Left cardiac atrium (tissue), 4 donors: ENCODE measurements around the gene RIC8B. TPM values are rescaled to one million over a fixed set of nuclear protein-coding genes. Genes with fewer than 3 reads are reported as not detected.

Source experiments
- ATAC-seq, 2 donors: fragments of 200-7000 bp; cut with Tn5 transposase; one replicate each; pipeline ENCODE4 v1.9.1; 2020; ENCODE audit warnings: mild to moderate bottlenecking in 2 of 2, moderate library complexity in 2 of 2
- DNase-seq: peaks from one replicate; pipeline ENCODE4 v3.0.0-alpha.2; 2020
- intact Hi-C, 2 donors: fragments of 100-400 bp; cut with DNase I; formaldehyde crosslinking; loops; one replicate each; pipeline versions ENCODE4 v1.14.1 to v1.15.1; 2022 to 2023
- total RNA-seq, 2 donors: library from RNA; stranded (reverse); fragmentation: NEBNext Ultra II Directional; extraction: Animal tissue kit (Norgen Biotek cat#: 25700); gene quantifications; one replicate each; pipeline ENCODE4 v1.2.1, GENCODE V29; 2021
- donor health status: DM: no; HTN: yes; CAD: no.
- donor health status: DM: no; HTN: yes; CAD: no; lungs with severe emphysema.
- donor health status: DM: yes; HTN: yes; CAD: no.
- donor health status: Dilated cardiomyopathy.

Gene RIC8B
- total RNA-seq, 2 donors from 2014 or later, result 16.0 to 21.5 TPM

DNA sequence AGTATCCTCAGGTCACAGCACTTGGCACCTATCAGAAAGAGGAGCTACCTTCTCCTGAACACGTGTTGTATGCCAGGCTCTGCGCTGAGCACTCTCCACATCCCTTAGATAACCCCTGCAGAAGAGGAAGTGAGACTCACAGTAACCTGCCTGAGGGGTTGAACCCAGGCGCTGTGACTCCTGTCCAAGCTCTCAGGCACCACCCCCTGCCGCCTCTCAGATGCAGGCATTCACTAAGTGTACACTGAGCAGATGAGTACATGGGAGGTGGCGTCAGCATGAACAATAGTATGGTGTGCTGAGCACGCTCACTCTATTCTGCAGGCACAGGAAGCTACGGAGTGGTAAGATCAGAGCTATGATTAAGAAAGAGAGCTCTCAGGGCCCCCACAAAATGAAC, 21.0 kb upstream of the RIC8B start:
- no peak for DNase-seq
- no peak for ATAC-seq
- intact Hi-C loops, result no loop called here

DNA sequence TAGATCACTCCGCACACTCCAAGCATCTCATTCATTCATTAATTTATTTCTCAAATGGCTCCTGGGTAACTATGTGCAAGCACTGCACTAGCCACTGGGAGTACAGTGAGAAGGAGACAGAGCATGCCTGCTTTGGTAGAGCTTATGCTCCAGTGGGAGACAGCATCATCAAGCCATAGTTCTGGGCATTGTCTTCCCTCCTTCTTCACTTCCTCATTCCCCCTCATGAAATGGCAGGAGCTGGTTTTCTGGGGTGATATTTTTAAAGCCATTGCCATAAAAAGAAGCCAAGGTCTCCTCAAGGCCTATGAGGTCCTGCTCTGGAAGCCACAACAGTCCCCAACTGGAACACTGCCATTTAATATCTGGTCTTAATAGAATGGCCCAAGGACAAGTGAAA, 20.2 kb upstream of the RIC8B start:
- intact Hi-C loops, result no loop called here
- ATAC-seq, result no peak
- DNase-seq, result no peak

DNA sequence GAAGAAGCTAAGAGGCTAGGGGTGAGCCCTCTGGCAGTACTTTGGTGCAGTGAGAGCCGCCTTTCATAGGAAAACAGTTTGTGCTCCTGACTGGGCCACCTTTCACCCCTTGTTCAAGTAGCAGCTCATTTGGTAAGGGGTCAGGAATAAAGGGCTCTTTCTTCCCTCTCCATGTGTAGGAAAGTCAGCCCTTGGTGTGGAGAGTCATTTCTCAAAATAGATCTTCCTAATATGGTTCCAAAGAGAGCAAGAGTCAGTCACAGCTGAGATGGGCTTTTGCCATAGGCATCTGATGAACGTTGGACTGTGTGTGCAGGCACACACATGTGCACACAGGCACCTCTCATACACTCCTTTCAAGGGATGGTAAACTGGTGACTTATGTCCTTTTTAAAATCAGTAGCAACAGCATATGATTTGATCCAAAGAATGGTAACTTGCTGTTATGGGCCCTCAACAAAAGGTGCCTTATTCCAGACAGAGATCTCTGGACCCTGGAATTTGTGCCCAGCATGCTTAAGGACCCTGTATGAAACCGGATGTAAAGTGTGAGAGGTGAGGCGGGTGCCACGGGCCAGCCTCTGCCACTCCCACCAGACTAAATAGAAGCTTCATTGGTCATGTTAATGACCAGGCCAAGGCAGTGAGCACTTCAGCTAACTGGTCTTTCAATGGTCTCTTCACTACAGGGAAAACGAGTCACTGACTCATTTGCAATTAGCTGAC, 16.7 kb upstream of the RIC8B start:
- DNase-seq (no peak), ATAC-seq (peak; percentile 60 to 62)
- intact Hi-C loops, result no loop called here

DNA sequence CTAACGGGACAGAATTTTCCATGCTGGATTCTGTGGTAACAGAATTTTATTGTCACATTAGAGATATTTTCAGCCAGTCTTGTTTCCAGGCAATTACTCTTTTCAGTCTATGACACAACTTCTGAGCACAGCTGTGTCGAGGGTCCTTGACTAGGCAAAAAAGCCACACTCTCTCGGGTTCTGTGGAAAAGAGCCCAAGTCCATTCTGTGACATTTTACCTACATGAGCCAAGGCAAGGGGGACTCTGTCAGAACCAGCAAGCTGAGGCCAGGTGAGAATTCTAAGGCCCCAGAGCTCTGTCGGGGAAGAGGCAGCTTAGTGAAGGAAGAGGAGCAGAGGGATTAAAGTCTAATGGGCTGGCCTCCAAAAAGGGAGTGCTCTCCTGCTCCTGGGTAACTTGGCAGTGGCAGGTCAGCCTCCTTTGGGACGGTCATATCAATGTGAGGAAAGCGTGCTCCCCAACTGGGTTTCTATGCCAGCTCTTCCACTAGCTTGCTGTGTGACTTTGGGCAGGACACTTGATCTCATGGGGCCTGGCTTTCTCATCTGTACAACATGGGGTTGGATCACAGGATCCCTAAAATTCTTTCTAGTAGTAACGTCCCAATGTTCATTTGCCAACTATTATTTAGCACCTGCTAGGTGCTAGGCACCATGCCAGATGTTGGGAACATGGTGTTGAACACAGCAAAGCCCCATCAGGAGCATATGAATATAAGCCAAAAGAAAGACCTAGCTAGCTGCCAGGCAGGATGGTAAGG, 16.0 kb upstream of the RIC8B start:
- intact Hi-C loops, result no loop called here
- peak; percentile 15 to 54 for ATAC-seq

DNA sequence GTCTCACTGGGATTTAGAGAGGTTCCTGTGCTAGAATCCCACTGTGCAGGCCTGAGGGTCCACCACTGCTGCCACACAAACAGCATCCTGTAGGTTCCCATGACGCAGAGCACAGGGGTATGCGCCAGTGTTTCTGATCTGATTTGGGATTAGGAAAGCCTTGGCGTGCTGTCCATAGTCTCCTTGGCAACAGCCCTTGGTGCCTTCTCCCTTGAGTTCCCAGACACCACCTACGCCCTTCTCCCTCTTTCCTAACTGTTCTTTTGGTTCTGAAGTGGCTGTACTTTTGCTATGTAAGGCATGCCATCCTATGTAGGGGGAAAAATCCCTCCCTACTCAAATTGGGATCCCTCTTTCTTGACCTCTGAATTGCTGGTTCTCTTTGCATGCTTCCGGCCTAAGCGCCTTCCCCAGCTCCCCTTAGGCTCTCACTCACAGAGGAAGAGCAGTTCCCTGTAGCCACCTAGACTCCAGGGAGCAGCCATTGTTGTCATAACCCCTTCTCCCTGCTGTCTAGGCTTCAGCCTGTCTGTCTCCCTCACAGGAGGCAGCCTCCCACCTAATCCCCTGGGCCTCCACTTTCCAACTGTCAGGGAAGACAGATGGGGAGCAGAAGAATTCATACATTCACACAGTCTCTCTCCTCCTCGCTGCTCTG, 14.8 kb upstream of the RIC8B start:
- intact Hi-C loops, result no loop called here
- ATAC-seq (peak; percentile 48 to 70), DNase-seq (no peak)

More for the DNA sequence above, 16.0 kb upstream of the RIC8B start:
- no peak for DNase-seq

DNA sequence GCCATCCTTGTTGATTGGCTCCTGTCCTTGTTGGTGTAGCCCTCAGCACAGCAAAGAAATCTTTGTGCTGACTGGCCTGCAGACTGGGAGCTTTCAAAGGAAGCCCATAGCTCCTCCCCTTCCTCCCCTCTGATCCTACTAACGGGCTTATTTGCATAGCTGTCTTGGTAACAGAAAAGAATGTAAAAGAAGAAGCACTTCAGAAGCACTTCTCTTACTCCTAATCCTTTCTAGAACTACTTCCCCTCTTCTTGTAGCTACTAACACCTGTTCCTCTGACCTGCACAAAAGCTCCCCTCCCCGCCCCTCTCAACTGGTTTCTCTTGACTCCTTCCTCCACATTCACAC, 14.3 kb upstream of the RIC8B start:
- DNase-seq, result no peak
- peak; percentile 48 to 54 for ATAC-seq
- intact Hi-C loops, result no loop called here

DNA sequence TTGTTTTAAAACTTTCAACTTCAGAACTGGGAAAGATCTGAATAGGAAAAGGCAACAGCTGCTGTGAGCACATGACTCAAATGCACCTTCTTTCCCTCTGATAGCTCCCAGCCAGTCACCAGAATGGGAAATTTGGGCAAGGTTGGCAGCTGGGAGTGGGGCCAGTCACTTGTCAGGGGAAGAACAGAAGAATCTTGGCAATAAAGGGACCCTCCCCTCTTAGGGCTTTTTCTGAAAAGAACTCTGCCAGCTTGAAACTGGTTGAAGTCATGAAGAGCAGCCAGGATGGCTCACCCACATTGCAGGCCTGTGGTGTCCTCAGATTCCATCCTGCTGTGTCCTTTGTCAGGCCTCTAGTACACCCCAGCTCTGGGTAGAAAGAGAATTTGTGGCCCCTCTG, 10.3 kb upstream of the RIC8B start:
- no peak for DNase-seq
- no peak for ATAC-seq
- intact Hi-C loops, result no loop called here

DNA sequence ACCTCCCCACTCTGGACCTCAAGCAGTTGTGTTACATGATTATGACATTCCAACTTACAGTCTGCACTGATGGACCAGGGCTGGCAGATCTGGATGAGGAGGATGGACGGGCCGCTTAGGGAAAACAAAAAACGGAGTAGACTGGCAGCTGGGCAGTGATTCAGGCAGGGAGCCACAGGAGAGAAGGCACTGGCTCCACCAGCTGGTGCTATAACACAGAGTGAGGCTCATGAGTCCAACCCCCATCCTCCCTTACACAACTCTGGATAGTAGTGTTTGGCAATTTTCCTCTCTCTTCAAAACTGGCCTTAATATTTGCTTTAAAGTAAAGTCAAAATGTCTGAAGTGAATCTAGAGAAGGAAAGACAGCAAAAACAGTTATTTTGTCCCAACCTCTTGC, 9.7 kb upstream of the RIC8B start:
- intact Hi-C loops, result no loop called here
- DNase-seq (no peak), ATAC-seq (peak; percentile 65 to 73)

DNA sequence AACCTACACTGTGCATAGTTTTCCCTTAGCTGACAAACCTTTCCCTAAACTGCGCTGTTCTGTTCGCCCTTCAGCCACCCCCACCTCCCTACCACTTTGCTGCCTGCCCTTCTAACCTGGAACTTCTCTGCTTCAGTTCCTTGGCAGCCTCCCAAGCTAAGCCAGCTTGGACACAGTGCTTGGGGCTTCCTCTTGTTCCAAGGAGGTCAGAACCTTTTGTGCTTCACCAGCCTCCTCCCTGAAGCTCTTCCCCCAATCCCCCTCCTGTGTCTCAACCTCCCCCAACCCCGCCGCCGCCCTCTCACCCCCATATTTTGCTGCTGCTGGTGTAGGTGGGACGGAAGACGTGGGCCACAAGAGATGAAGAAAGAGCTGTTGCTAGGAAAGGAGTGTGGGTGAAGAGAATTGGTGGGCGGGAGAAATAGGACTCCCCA, 8.1 kb upstream of the RIC8B start:
- DNase-seq (peak; percentile 75), ATAC-seq (peak; percentile 56 to 71)
- intact Hi-C loops, result no loop called here

DNA sequence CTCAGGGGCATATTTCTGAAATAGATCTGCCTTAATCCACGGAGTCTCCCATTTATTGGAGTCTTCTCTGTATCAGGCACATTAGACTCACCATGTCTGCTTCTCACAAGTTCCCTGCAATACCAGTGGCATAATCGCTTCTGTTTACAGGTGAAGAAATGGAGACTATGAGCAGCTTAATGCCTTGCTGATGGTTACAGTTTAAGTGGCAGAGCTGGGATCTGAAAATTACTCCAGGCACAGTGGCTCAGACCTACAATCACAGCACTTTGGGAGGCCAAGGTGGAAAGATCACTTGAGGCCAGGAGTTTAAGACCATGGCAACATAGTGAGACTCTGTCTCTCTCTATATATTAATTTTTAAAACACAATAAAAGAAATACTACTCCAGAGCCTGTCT, 7.3 kb upstream of the RIC8B start:
- ATAC-seq, result no peak
- no peak for DNase-seq
- intact Hi-C loops, result no loop called here

DNA sequence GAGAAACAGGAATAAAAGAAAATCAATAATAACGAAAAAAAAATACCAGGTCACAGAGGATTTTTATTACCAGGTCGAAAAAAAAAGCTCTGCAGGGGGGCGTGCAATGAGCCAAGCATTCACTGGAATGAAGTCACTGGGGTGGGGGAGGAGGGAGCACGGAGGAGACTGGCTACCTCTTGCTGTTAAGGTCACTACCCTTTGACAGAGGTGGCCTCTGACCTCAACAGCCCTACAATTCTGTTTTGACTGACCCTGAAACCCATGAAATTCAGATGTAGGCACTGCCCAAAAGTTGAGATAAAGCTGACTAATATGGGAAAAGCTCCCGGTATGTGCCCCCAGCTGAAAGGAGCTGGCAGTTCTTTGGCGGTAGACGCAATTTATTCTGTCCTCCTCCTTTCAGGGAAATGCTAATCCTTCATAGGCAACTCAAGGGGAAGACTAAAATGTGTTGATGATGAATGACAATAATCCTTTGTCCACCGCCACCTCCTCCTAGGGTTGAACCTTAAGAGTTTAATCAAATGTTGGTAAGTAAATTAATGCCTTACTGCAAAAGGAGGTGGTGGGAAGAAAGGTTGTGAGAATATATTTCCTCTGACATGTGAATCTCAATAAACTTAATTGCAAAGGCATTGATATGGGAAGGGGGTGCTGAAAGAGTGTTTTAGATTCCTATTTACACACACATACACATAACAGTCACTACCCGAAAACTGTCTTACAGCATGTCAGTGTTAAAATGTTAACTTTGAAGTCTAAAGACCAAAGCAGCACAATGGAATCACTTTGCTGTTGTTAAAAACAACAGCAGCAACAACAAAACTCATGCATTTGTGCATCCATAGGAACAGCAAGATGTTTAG, 6.3 kb upstream of the RIC8B start:
- intact Hi-C loops, result no loop called here
- ATAC-seq, result peak in 1 of 2 donors; percentile 58
- DNase-seq, result no peak

DNA sequence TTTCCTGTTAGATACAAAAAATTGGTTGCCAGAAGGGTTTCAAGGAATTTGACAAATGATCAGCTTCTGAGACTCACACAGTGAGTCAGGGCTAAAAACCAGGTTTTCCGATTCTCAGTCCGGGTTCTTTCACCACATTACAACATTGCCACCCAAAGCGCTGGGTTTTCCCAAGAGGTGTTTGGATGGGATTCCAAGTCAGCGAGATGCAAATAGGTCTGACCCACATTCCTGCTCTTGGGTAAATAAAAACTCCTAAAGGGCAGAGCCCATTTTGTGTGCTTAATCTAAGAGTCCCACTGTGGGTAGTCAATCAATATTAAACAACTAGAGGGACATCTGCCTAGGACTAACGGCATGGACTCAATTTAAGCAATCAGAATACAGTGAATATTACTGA, 5.4 kb upstream of the RIC8B start:
- DNase-seq (no peak), ATAC-seq (peak in 1 of 2 donors; percentile 44)
- intact Hi-C loops, result no loop called here

DNA sequence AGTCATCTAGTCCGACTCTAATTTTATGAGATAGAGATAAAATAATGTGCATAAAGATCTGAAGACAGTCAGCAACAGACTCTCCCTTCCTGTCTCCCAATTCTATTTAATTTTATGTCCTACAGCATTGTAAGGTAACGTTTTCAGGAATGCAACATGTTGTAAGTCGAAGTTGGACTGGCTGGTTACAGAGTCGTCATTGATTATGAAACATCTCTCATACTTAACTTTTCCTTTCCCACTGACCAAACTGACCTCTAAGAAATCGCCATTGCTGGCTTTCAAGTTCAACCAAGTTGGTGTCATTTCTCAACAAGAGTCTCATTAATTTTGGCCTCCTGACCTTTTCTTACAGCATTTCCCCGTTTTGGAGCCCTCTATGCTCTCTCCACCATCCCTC, 4.9 kb upstream of the RIC8B start:
- DNase-seq (no peak), ATAC-seq (no peak)
- intact Hi-C loops, result no loop called here

DNA sequence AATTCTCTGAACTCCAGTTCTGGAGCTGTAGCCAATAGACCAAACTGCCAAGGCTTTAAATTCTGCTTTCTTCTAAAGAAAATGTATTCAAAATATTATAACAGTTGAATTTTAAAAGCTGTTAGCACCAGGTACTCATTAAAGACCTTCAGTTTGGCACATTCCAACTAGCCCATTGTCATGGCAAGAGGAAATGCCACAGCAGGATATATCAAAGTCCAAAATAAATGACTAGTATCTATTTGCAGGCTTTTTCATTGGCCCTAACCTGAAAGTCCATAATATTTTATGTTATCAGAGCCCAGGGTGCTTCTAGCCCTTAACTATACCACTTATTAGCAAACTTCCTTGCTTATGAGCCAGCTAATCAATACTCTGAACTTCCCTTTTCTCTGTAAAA, 3.1 kb upstream of the RIC8B start:
- ATAC-seq (no peak), DNase-seq (no peak)
- intact Hi-C loops, result no loop called here

DNA sequence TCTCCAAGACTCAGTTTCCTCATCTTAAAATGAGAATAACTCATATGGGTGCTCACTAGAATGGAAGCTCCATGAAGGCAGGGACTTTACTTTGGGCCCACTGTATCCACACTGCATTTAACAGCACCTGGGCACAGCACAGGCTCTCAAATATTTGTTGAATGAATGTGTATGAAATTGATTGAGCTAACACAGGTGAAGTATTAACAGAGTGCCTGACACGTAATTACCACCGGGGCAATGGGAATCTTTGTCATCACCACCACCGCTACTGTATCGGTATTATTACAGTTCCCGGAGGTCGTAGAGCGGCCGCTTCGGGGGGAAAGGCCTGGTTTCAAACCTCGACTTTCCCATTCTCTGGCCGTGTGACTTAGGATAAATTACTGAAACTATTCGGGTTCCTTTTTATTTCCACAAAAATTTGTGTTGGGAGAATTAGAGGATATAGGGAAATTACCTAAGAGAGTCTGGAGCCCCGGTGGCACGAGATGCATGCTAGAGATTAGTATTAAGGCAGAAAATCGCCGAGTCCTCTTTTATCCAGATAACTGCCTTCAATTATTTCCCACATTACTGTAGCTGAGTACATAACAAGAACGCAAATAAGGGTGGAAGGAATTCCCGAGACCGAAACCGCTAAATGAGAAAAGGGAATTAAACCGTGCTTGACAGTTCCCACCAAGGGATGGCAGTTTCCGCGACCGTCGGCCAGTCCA, 1.0 kb upstream of the RIC8B start:
- ATAC-seq (peak in 1 of 2 donors; percentile 1), DNase-seq (no peak)
- intact Hi-C loops, result no loop called here

DNA sequence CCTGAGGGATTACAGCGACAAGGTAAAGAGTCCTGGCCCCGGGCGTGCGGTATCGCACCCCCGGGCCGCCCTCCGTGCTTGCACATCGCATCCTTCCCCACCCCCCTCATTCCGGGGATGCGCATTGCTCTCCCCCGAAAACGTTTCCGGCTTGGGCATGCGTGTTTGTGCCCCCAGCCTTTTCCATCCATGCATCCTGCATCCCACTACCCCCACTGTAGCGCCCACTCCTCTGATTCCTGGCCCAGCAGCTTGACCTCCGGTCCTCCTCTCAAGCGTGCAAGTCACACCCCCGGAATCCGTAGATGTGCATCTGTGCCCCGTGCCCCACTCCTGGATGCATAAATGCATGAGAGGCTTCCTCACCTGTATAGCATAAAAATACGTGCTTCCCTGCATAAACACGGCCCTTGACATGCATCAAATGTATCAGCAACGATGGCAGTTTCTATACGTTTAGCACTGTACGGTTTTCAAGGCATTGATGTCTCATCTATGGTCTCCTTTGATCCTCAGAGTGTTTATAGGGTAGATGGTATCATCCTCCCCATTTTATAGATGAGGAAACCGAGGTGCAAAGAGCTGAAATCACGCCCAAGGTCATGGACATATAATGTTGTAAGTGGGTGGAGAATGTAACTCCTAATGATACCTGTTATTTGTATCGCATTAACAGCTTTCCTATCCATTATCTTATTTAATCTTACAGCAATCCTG, 484 bp downstream of the RIC8B start:
- DNase-seq (no peak), ATAC-seq (no peak)
- intact Hi-C loops, result no loop called here

DNA sequence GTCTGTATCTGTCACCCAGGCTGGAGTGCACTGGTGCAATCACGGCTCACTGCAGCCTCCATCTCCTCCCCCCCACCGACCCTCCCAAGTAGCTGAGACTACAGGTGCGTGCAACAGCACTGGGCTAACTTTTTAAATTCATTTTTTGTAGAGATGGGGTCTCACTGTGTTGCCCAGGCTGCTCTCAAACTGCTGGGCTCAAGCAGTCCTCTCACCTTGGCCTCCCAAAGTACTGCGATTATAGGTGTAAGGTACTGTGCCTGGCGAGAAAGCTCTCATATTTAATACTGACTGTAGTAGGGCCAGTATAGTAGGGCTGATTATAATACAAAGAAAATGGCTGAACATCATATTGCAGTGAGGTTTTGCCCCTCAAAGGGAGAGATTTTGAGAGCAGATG, 2.4 kb downstream of the RIC8B start:
- intact Hi-C loops, result no loop called here
- no peak for DNase-seq
- ATAC-seq, result no peak

DNA sequence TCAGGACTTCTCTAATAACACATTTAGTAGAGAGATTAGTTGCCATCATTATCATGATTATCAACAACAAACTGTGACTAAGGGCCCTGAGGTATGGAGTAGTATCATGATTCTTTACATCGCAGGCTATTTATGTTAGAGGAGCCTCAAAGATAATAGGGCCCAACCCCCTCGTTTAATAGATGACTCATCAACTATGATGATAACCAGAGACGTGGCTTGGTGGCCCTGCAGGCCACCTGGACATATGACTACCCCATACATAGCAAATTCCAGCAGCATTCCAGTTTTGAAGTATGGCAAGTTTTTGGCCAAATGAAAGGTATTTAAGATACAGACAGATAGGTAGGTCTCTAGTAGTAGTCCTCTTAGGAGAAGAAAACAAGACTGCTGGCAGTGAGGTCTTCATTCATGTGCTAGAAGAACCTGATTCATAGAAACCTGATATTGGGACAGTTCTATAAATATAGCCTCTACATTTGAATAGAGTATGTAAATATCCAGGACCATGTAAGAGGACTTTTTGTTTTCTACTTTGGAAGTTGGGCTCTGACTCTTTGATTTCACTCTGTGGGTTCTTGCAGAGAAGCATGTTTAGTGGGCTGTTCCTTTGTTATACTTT, 5.6 kb downstream of the RIC8B start:
- intact Hi-C loops, result no loop called here
- no peak for ATAC-seq
- DNase-seq, result no peak
